HG03159 (cell line): ENCODE measurements around the gene KIF26B.

ENCODE experiments used
- ATAC-seq: cut with Tn5 transposase; IDR thresholded peaks from one replicate; pipeline ENCODE4 v1.9.1; 2021; ENCODE audit warnings: mild to moderate bottlenecking, moderate library complexity; ENCODE audit not compliant: unreplicated experiment

The KIF26B gene

DNA sequence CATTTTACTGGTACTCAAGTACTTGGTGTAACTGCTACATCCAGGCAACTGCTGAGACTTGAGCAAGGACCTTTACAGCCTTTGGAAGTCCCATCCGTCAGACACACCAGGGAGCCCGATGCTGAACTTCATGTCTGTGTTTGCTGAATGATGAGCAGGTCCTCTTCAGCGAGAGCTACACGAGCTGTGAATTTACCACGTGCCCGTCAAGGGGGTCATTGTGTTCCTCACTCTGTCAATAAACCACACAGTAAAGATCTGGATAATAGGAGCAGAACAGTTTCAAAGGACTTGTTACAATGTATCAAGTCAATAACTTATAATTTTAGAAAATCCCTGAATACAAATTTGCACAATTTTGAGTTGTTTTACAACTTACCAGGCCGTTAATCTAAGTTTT lies 427.2 kb downstream of the KIF26B start:
- ATAC-seq = no peak

GRCh38 chr1:245583081-245583480 lies 428.3 kb downstream of the KIF26B start:
- ATAC-seq = no peak

GRCh38 chr1:245583575-245584330 lies 429.0 kb downstream of the KIF26B start:
- ATAC-seq = no peak

GRCh38 chr1:245585252-245585959 lies 430.6 kb downstream of the KIF26B start:
- ATAC-seq = no peak

- ATAC-seq = no peak
Observed at GRCh38 chr1:245587435-245588115, 432.8 kb downstream of the KIF26B start.

DNA sequence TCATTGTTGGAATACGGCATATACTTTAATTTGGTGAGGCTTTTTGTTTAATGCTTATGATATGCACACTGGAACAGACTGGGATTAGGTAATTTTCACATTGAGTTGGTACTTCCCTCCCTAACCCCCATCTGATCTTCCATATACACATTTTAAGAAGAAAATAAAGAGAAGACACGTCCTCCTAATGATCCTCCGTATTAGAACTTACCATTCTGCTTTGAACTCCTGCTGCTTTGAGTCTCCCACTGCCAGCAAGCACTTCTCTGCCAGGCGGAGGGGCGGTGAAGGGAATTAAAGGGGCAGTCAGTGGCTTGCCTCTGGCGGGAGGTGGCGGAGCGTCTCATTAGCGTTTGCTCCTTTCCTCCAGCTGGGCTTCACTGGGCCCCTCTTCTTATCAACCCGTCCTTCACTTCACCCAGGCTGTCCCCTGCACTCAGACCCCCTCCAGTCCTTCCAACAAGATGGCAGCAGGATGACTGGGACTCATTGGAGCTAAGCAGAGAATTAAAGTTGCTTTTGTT lies 433.4 kb downstream of the KIF26B start:
- no peak for ATAC-seq

GRCh38 chr1:245589316-245589715 lies 434.5 kb downstream of the KIF26B start:
- ATAC-seq = no peak

- ATAC-seq = no peak
Observed at GRCh38 chr1:245589906-245590305, 435.1 kb downstream of the KIF26B start.

DNA sequence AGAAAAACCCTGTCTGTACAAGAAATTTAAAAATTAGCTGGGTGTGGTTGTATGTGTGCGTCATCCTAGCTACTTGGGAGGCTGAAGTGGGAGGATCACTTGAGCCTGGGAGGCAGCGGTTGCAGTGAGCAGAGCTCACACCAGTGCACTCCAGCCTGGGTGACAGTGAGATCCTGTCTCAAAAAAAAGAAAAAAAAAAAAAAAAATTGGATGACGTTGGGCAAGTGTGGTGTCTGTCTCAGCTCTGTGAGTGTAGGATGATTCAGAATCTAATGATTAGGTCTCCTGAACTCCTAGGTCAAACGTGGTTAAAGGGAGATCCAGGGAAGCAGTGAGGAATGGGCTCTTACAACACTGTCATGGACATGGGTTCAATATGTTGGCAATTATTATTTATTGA lies 435.9 kb downstream of the KIF26B start:
- no peak for ATAC-seq

GRCh38 chr1:245591346-245592188 lies 436.8 kb downstream of the KIF26B start:
- ATAC-seq = no peak

GRCh38 chr1:245592189-245592460 lies 437.3 kb downstream of the KIF26B start:
- no peak for ATAC-seq

- no peak for ATAC-seq
Observed at GRCh38 chr1:245598524-245599305, 443.9 kb downstream of the KIF26B start.

DNA sequence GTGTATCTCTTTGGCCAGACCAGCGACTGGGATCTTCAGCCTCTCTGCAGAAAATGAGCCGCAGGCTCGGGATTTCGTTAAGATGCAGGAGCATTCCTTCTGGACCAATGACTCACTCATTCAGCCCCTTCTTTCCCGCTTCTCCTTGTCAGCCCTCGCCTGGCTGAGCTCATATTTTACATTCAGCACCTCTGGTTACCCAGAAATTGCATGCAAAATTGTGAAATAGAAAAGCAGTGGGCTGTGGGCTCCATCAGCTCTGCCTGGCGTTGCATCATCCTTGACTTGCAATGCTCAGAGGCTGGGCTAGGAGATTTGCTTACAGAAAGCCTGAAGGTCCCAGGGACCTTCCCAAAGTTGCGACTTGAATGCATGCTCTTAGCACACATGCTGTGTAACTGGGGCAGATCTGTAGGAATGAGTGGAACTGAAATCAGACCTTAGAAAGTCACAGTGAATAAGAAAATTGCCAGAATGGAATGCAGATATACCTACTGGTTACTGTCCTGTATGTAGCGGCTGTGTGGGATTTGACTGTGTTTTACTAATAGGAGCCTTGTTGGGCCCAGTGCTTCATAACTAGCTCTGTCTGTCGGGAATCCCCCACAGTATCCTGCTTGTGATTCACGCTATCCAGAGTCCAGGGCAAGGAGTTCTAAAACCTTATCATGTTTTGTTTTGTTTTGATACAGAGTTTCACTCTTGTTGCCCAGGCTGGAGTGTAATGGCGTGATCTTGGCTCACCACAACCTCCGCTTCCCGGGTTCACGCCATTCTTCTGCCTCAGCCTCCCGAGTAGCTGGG lies 444.8 kb downstream of the KIF26B start:
- no peak for ATAC-seq

DNA sequence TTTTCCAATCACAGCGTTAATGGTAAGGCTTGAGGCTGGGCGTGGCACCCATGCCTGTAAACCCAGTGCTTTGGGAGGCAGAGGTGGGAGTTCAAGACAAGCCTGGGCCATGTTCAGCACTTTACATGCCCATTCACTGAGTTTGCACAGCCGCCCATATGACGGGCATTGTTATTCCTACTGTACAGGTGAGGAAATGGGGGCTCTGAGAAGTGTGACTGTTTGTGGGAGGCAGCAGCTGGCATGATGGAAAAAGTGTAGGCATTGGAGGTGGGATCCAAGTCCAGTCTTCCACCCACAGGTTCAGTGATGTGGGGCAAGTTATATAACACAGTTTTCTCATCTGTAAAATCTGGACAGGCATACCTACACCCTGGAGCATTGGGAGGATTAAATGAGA lies 445.9 kb downstream of the KIF26B start:
- ATAC-seq = no peak

GRCh38 chr1:245603311-245603865 lies 448.6 kb downstream of the KIF26B start:
- ATAC-seq = no peak

DNA sequence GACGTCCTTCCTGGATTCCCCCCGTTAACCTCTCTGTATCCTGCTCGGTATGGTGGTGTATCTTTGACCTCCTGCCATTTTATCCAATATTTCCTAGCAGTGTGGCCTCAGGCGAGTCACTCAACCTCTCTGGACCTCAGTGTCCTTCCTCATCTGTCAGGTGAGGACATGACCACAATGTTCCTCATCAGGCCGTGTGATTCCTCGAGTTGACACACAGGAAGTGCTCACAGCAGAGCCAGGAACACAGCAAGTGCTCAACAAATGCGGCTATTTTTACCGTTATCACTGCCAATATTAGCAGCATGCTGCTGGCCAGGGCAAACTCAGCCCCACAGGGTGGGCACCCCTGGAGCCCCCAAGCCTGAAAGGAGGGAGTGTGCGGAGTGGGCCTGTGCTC lies 450.2 kb downstream of the KIF26B start:
- ATAC-seq = no peak

- ATAC-seq = no peak
Observed at GRCh38 chr1:245605480-245606156, 450.8 kb downstream of the KIF26B start.

DNA sequence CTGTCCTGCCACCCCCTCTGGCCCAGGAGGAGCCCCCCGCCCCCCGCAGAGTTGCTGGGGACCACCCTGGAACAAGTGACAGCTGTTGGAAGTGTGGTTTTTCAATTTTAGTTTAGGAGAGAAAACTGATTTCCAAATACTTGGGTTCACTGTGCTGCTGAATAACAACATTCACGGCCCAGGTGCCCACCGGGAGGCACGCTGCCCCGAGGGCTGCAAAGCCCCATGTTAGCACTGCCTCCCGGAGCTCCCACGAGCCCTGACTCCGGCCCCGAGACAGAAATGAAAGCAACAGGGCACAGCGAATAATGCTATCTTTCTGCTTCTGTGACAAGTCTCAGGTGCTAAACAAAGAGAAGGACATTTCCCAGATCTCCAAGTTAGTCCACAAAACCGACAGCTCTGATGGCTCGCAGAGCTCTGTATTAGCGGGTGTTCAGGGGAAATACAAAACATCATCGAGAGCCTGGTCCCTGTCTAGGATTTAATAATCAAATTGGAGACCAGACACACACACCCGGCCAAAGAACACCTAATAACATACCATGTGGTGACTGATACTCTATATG lies 451.5 kb downstream of the KIF26B start:
- no peak for ATAC-seq
